SKM-1 treated with dmso at 0.1 percent for 144 hours (cell line): ENCODE measurements around the gene SLC6A9.
A peak's percentile ranks its signal among the peaks of the same experiment; 100 is the strongest.

ENCODE experiments used
- DNase-seq: peaks from one replicate; lab custom pipeline; 2025; ENCODE audit not compliant: unreplicated experiment; lab: John Stamatoyannopoulos, UW

SLC6A9 gene

DNA sequence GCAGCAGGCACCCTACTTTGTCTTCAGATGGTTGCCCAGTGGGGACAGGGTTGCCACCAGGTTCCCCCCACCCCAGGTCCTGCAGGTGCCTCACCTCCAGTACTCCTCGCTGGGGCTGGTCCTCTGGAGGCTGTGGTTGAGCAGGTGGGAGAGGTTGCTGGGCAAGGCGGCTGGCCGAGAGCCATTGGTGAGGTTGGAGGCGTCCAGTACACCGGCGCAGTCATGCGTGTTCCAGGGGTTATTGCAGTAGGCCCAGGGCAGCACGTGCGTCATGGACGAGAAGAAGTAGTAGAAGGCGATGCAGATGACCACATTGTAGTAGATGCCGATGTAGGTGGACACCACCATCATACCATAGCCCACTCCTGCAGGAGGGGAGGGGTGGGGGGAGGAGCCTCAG, 23.0 kb downstream of the SLC6A9 start:
- no peak for DNase-seq

DNA sequence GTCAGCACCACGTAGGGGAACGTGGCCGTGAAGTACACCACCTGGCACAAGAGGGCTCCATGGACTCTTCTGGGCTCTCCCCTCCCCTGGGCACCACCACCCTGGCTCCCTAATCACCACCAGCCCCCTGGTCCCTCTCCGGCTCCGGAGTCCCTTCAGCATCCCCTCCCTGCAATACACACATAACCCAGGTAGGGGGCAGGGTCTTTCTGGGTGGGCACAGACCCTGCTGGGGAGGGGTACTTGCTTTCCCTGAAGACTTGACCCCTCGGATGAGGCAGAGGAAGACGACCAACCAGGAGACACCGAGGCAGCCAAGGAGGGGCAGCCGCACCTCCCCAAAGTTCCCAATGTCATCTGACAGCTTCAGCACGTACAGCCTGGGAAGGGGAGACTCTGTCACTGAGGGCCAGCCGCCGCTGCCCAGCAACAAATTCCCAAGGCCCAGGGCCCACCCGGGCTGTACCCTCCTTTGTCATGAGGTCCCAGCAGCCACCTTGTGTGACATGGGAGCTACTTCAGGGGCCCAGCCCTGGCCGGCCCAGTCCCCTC, 28.6 kb downstream of the SLC6A9 start:
- DNase-seq: no peak

DNA sequence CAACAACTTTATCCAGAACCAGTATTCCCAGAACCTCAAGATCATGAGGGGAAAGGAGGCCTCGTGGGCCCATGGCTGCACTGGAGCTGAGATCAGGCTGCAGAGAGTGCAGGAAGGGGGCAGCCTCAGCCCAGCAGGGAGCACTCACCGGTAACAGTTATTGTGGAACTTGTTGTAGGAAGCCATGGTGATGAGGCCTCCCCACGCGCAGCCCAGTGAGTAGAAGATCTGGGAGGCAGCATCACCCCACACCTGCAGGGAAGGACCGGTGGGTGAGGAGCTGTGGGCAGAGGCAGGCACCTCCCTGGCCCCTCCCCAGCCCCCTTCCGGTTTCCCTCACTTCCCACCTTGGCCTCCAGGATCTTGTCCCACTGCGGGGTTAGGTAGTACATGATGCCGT, 29.1 kb downstream of the SLC6A9 start:
- no peak for DNase-seq

DNA sequence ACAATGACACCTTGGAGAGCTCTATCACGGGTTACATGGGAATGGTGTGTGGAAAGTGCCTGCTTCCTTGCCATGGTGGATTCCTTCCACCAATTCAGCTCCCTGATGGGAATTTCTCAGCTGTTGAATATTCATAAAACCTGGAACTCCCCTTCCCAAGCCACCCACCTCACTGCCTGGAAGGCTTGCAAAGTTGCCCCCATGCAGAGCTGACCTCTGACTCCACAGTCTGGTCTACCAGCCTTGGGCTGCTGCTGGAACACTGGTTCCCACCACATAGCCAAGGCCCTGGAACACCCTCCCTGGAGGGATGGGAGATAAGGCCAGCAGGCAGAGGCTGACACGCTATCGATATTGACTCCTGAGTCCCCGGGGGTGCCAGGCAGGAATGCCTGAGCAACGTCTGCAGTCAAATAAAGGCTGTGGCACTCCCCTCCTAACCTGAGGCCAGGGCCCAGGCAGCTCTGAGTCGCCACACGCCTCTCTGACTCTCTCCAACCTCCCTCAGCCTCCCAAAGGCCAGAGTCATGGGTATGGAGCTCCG, 31.1 kb downstream of the SLC6A9 start:
- DNase-seq: no peak

DNA sequence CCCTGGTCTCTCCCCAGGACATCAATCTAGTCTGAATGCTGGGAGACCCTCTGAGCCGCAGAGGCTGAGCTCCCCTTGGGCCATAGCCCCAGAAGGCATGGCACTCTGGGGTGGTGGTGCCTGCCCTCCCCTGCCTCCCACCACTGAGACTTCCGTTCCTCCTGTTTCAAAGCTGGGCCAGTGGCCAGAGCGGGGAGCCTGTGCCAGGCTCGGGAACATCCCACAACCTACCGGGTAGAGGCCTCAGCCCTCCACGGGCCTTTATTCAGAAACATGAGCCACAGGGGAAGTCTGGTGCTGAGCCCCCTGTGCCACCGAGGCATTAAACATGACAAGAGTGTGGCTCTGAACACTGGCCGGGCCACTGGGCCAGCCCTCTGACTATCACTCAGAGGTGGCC, 31.8 kb downstream of the SLC6A9 start:
- no peak for DNase-seq

DNA sequence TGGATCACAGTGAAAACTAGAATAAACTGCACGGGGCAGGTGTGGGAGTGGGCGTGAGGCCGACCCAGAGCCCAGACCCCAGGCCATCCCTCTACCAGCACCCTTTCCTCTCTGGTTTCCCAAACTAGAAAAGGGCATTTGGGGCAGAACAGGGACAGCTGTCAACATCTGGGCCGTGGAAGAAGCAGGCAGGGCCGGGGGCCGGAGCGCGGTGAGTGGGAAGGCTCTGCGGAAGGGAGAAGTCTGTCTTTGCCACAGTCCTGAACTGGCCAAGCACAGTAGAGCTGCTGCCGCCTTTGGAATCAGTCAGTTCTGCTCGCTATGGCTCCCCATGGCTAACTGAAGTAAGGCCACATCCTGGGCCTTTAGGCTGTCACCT, 33.3 kb downstream of the SLC6A9 start:
- no peak for DNase-seq

DNA sequence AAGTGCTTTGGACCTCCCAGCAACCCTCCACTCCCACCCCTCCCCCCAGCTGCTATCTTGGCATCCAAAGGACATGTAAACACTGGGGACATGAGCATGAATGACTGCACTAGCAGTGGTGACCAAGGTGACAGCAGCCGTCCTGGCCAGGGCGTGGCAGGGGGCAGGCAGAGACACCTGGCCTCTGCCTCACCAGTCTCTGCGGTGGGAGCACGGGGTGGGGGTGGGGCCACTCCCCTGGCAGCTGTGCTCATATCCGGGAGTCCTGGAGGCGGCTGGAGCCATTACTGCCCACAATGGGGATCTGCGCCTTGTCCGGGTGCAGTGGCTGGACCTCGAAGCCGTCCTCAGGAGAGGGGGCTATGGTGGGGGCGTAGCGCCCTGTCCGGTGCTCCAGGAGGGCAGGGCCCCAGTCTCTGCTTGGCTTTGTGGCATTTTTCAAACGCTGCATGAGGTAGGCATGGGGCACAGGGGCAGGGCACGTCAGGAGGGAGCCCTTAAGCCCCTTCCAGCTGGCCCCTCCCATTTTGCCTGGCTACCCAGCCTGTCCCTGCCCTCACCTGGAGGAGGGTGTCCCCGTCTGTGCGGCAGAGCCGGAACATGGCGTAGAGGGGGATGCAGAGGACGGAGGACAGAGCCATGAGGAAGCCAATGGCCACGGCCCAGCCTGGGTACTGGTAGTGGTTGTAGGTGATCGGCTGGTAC, 33.8 kb downstream of the SLC6A9 start:
- DNase-seq: no peak

DNA sequence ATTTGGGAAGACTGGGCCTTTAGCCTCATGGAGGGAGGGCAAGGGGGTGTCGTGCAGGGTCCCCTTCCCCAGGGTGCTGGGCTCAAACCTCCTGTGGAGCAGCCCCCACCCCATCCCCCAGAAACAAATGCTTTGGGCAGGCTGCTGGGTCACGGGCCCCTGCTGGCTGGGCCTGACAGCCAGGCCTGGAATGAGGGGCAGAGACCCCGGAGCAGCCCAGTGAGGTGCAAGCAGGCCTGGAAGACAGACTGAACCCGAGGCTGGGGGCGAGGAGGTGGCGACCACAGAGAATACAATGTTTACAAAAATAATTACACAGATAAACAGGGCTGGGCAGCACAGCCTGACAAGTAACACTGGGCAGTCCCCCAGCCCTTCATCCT, 34.5 kb downstream of the SLC6A9 start:
- no peak for DNase-seq

DNA sequence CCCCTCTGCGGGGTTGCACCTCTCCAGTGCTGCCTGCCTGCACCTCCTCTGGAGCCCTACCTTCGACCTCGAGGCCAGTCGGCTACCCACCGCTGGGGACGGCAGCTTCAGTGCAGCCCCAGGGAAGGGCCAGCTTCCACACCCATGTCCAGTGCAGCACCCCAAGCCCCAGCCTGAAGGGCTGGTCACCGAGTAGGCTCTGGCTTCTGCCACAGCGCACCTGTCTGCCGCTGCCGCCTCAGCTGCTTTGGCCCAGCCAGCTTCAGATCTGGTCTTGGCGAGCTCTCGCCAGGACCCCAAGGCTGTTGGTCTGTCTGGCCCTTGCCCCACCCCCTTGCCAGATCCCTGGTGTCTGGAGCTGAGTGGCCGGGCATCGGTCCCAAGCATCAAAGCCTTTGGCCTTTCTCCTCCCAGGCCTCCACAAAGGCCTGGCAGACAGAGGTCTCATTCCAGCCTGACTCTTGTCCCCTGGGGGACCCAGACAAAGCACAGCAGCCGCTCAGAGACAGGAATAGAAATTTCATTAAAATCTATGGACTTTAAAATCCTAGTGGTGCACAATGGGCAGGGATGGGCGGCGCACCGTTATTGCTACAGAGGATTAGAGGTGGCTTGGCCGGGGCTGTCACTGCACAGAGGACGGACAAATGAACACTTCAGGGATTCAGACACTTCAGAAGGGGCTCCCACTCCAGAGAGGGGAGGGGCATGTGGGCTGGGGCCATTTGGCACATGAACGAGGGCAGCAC, 35.1 kb downstream of the SLC6A9 start:
- DNase-seq: no peak

DNA sequence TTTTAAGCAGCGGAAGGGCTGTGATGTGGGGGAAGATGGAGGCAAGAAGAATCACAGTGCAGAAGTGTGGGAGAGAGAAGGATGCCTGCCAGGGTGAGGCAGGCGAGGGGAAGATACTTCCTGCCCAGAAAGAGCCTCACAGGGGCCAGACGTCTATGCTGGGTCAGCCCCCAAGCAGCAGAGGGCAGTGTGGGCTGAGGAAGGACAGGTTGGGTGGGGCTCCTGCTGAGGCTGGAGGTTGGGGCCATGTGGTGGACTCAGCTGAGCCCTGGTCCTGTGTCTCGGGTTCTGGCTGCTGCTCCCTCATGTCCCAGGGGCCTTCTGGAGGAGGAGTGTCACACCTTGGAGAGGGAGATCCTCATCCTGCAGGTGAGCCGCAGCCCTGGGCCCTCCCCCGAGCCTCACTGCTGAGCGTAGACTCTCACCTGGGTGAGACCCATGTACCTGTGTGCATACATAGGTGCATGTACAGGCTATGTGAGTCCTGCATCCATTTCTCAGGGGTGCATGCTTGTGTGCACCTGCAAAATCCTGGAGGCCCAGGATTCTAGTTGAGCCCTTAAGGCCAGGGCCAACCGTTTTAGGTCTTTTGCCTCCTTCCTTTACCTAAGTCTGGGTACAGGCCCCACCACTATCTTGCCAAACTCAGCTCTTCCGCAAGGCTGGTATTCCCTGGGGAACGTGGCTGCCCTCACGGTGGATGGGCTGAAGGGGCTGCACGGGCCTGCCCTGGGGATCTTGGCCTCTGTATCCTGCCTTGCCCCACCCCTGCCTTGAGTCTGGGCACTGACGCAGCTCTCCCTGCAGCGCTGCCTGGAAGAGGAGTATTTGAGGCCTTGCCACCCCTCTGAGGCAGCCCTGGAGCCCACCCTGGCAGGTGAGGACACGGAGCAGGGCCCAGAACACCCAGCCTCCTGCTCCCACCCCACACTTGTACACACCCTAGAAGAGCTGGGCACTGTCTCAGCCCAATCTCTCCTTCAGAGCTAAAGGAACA, 36.2 kb downstream of the SLC6A9 start:
- peak; percentile 40 for DNase-seq

DNA sequence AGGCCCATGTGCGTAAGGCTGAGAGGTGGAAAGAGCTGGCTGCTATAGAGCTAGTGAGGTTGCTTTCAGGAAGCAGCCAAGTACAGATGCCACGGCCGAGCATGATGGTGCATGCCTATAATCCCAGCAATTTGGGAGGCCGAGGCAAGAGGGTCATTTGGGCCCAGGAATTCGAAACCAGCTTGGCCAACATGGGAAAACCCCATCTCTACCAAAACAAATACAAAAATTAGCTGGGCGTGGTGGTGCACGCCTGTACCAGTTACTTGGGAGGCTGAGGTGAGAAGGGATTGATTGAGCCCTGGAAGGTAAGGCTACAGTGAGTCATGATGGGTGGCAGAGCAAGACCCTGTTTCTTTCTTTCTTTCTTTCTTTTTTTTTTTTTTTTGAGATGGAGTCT, 37.2 kb downstream of the SLC6A9 start:
- DNase-seq: no peak

DNA sequence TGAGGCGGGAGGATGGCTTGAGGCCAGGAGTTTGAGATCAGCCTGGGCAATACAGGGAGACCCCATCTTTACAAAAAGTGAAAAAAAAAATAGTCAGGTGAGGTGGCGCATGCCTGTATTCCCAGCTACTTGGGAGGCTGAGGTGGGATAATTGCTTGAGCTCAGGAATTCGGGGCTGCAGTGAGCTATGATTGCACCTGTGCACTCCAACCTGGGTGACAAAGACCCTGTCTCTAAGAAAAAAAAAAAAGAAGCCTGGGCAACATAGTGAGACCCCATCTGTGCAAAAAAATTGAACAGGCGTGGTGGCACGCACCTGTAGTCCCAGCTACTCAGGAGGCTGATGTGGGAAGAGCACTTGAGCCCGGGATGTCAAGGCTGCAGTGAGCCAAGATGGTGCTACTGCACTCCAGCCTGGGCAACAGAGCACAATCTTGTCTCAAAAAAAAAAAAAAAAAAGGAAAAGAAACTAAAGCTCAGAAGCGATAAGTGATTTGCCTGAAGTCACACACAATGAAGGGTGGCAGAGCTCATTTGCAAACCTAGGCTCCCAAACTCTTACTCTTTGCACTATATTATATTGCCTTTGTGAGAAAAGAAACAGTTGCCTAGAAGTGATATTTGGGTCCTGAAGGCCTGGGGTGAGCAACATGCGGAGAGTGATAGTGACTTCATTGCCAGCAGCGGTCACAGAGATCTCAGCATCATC, 37.9 kb downstream of the SLC6A9 start:
- DNase-seq: no peak

DNA sequence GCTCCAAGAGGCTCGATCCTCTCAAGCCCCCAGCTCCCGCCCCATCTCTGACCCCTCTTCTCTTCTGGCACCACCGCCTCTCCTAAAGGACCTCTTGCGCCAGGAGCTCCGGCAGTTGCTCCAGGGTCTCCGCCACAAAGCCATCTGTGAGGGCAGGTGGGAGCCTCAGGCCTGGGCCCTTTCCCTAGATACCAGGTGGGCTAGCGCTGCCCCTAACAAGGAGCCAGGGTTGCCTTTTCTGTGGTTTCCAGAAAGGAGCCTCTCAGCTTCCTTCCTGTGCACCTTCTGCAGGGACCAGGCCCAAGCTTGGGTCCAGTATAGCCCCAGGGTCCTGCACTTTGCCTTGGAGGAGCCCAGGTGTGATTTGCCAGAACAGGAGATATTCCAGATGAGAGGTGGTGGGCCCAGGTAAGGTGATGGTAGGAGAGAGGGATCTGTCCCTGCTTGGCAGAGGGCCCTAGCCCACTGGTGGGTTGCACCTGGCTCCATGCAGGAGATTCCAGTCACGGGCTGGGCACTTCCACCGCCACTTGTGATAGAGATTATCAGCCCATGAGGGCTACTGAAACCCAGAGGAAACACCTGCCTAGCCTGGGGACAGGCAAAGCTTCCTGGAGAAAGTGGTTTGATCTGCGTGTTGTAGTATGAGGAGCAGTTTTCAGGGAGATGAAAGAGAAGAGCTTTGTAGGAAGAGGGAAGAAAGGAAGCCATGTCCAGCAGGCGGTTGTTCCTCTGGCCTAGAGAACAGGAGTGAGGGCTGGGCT, 38.8 kb downstream of the SLC6A9 start:
- no peak for DNase-seq

DNA sequence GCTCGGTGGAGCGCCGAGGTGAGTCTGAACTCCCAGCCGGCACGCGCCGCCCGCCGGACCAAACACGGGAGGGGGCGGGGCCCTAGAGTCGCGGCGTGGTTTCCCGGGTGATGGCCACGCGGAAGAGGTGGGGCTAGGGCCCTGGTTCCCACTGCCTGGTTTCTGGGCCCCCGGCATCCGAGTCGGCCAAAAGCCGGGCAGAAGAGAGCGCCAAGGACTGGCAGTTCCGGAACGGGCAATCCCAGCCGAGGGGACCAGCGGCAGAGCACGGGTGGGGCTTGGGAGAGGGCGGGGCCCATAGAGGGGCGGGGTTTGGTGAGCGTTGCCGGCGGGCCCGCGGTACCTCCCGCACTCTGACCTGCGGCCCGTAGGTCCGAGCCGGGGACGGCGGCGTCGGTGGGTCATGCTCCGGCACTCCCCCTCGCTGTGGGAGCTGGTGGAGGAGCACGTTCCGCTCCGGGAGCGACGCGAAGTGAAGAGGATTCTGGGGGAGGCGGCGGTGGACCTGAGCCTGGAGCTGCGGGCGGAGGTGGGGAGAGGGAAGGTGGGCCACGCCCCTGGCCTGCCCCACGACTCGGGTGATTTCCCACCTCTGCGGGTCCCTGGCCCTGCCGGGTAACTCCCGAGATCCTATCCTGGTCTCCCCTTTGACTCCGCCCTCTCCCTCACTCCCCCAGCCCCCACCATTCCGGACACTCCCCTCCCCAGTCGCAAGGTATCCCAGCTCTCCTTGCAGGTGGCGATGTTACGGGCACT, 39.6 kb downstream of the SLC6A9 start, which contains the start of gene CCDC24:
Gene CCDC24 (plus strand): TSS at position 124 of the 756 bp plus-strand sequence. CDS start 280 bp downstream, at position 404.
- peak; percentile 66 for DNase-seq

DNA sequence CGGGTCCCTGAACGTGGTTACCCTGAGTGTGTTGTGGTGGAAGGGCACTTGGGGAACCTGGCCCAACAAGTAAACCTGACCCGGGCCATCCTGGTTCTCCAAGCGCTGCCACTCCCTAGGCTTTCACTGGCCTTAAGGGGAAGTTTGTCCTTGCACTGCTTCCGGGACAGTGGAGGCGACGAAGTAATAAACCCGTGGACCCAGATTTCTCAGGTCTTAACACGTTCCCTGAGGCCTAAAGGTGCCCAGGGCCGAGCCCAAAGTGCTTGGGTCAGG, 40.1 kb downstream of the SLC6A9 start:
- no peak for DNase-seq

DNA sequence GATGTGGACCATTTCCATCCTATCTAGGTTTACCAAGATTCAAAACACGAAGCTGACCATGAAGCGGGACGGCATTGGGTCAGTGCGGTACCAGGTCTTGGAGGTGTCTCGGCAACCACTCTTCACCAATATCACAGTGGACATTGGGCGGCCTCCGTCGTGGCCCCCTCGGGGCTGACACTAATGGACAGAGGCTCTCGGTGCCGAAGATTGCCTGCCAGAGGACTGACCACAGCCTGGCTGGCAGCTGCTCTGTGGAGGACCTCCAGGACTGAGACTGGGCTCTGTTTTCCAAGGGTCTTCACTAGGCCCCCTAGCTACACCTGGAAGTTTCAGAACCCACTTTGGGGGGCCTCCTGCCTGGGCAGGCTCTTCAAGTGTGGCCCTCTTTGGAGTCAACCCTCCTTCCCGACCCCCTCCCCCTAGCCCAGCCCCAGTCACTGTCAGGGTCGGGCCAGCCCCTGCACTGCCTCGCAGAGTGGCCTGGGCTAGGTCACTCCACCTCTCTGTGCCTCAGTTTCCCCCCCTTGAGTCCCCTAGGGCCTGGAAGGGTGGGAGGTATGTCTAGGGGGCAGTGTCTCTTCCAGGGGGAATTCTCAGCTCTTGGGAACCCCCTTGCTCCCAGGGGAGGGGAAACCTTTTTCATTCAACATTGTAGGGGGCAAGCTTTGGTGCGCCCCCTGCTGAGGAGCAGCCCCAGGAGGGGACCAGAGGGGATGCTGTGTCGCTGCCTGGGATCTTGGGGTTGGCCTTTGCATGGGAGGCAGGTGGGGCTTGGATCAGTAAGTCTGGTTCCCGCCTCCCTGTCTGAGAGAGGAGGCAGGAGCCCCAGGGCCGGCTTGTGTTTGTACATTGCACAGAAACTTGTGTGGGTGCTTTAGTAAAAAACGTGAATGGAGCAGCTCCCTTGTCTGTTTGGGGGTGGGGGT, 40.7 kb downstream of the SLC6A9 start:
- DNase-seq: no peak

DNA sequence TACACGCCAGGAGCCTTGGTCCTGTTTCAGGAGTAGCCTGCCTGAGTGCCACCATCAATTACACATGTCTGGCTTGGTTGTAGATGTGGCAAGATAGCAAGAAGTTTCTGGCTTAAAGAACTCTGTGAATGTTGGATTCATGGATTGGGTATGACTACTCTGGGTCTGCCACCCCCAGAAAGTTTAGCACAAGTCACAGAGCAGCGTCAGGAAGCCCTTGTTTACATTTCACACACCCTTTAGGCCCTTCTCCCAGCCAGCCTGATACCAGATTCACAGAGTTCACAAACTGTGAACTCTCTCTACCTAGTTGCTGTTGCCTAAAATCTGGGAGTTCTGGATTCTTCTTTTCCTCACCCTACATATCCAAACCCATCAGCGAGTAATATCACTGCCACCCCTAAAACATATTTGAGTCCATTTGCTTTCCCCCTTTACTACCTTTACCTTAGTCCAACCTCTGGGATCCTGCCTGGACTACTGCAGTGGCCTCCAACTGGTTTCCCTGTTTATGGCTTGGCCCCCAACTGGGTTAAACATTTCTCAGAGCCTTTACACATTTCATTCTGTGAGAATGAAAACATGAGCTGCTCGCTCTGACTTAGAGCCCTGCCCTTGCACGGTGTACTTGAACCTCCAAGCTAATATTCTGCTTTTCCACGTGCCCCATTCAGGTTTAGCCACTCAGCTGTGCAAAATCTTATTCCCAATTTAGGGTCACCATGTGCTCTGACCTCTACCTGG, 43.9 kb downstream of the SLC6A9 start:
- DNase-seq: no peak
